Caco-2 (cell line): ENCODE results near the gene ZSWIM5. TPM values are rescaled to one million over a fixed set of nuclear protein-coding genes. Genes with fewer than 3 reads are reported as not detected.
"Not testable (repeated sequence)": the region's sequence is repeated elsewhere in the genome, so short reads cannot be mapped to it uniquely, and the experiment has no call there.

ENCODE experiments used
- Bru-seq: library from RNA; stranded (reverse); fragments of 400-500 nt; gene quantifications from one replicate; lab custom pipeline; 2021; lab: Mats Ljungman, UMichigan
- BruChase-seq, 2 experiments: library from RNA; stranded (reverse); fragments of 400-500 nt; gene quantifications; one replicate each; lab custom pipeline; 2021; lab: Mats Ljungman, UMichigan
- BruUV-seq: library from RNA; stranded (reverse); fragments of 400-500 nt; replicated peaks from 2 replicates; lab custom pipeline; 2021; lab: Mats Ljungman, UMichigan
- CTCF ChIA-PET: fragments of 300-600 bp; sonication (Branson Sonifier 250); formaldehyde crosslinking; loops from one replicate; lab custom pipeline; 2022; ENCODE audit warnings: antibody characterized with exemption; lab: Charles Lee
- POLR2A ChIA-PET: fragments of 300-600 bp; sonication (Branson Sonifier 250); formaldehyde crosslinking; loops from one replicate; lab custom pipeline; 2022; ENCODE audit warnings: antibody characterized with exemption; lab: Charles Lee
- DNase-seq, 2 experiments: peaks; one replicate each; pipeline versions ENCODE4 v3.0.0 to v3.0.0-alpha.2; 2020 to 2022
- H3K27me3 ChIP-seq: replicated peaks from 2 replicates; pipeline ENCODE4 v1.6.0; 2011; ENCODE audit warnings: low read length; ENCODE audit not compliant: control insufficient read depth, insufficient read depth
- H3K36me3 ChIP-seq: 2 replicates; pipeline ENCODE4 v1.5.1; 2011; ENCODE audit warnings: low read length; ENCODE audit not compliant: control insufficient read depth, insufficient read depth
- H3K4me1 ChIP-seq: fragments of 250-450 bp; sonication (Bioruptor Pico); 2 replicates; pipeline ENCODE4 v1.5.1; 2020; ENCODE audit warnings: mild to moderate bottlenecking
- H3K4me3 ChIP-seq: 2 replicates; pipeline ENCODE4 v1.5.1; 2011; ENCODE audit warnings: low read depth, mild to moderate bottlenecking, control low read depth, low read length
- H3K9me3 ChIP-seq: fragments of 250-450 bp; sonication (Bioruptor Pico); 2 replicates; pipeline ENCODE4 v1.5.1; 2020; ENCODE audit warnings: mild to moderate bottlenecking, moderate library complexity
- H3K27ac Mint-ChIP-seq: one replicate; pipeline ENCODE4 v1.8.0; 2022; ENCODE audit warnings: mixed read lengths; ENCODE audit not compliant: unreplicated experiment
- H3K27me3 Mint-ChIP-seq: one replicate; pipeline ENCODE4 v1.8.0; 2022; ENCODE audit warnings: mixed read lengths; ENCODE audit not compliant: insufficient read depth, unreplicated experiment
- H3K36me3 Mint-ChIP-seq: one replicate; pipeline ENCODE4 v1.8.0; 2022; ENCODE audit warnings: mild to moderate bottlenecking, mixed read lengths; ENCODE audit not compliant: insufficient read depth, unreplicated experiment
- H3K4me1 Mint-ChIP-seq: one replicate; pipeline ENCODE4 v1.8.0; 2022; ENCODE audit warnings: low read depth, mixed read lengths; ENCODE audit not compliant: unreplicated experiment
- H3K4me3 Mint-ChIP-seq: one replicate; pipeline ENCODE4 v1.8.0; 2022; ENCODE audit warnings: mild to moderate bottlenecking, moderate library complexity, mixed read lengths; ENCODE audit not compliant: unreplicated experiment
- H3K9me3 Mint-ChIP-seq: one replicate; pipeline ENCODE4 v1.8.0; 2022; ENCODE audit warnings: mixed read lengths; ENCODE audit not compliant: unreplicated experiment
- intact Hi-C: fragments of 100-400 bp; cut with micrococcal nuclease; formaldehyde crosslinking; loops from one replicate; pipeline ENCODE4 v1.10.0; 2022; ENCODE audit not compliant: unreplicated experiment
- long read RNA-seq: library from polyadenylated mRNA; stranded (forward); transcript quantifications from one replicate; pipeline ENCODE4 v2.0.0, GENCODE V29; 2022
- total RNA-seq: library from RNA; stranded (reverse); gene quantifications from 2 replicates; pipeline ENCODE4 v1.2.3, GENCODE V29; 2022
- TF ChIP-seq, protein P1 (sequence below), 2 experiments: fragments of 200-600 bp in 1 of 2; IDR thresholded peaks; 1 replicate in 1 of 2; 2 replicates in 1 of 2; pipeline versions ENCODE4 v1.5.1 to v1.8.0; 2011 to 2022; ENCODE audit warnings: antibody characterized with exemption in 1 of 2, control low read depth in 1 of 2, inconsistent platforms in 1 of 2, low read depth in 1 of 2, low read length in 1 of 2, mild to moderate bottlenecking in 1 of 2, moderate library complexity in 1 of 2; ENCODE audit not compliant: insufficient read depth in 1 of 2, severe bottlenecking in 1 of 2, unreplicated experiment in 1 of 2

Gene ZSWIM5
- 0.49 and 0.54 TPM in 2 replicates for total RNA-seq
- percentile 40 among the genes with signal in this experiment for Bru-seq, nascent RNA
- BruChase-seq, experiment 1, labeled RNA remaining after a 2-hour chase = percentile 40 among the genes with signal in this experiment
- percentile 40 among the genes with signal in this experiment for BruChase-seq, experiment 2, labeled RNA remaining after a 6-hour chase
- long read RNA-seq, partial matches to known transcripts = 0 of 1 reads
- long read RNA-seq, other reads (novel, unspliced or antisense) = 1 of 1 reads

DNA sequence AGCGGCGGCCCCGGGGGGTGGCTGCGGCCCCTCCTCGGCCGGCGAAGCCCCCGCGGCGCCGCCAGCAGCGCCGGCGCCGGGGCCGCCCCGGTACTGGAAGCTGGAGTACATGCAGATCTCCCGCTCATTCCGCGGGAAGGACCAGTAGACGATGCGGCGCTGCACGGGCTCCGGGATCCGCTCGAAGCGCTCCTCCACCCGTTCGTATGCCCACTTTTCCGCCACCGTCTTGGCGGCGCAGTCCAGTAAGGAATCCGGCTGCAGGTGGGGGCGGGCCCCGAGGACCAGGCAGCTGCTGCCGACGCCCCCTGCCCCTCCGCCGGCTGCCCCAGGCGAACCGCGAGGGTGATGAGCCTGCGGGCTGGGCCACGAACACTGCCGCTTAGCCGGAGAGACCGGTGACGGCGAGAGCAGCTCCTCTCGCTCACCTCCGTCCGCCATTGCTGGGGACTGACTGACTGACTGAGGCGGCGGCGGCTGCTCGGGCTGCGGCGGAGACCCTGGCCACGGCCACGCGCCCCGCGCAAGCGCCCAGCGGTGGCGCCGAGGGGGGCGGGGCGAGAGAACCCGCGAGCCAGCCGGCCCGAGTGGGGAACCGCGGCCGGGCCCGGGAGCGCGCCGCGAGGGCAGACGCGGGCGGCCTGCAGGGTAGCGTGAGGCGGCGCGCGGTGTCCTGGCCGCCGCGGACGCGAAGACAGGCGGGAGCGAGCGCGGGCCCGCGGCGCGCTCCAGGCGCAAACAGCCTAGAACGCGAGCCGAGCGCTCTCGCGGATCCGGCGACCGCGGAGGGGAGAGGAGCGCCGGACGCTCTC is at the start of gene ZSWIM5:
Gene ZSWIM5, minus strand, starts transcription at position 696 of the 812 bp plus-strand sequence. Its CDS starts 255 bp downstream, at position 441.
- H3K9me3 Mint-ChIP-seq = no peaks in the 10 kb centered on the region
- Histone ChIP-seq H3K27me3 (no peaks in the 10 kb centered on the region), H3K36me3 (no peaks in the 10 kb centered on the region), H3K9me3 (no peaks in the 10 kb centered on the region), H3K4me3 (peak within 1 kb of the TSS; percentile 86), H3K4me1 (no peaks in the 10 kb centered on the region)
- ChIA-PET CTCF (interaction anchor here (0.6 kb wide), 2 partner anchors 97 kb away, joined by 4 to 5 read pairs; no protein-coding TSS in a partner anchor), POLR2A (interaction anchor here (0.6 kb wide), 1 partner anchor 15 kb away, joined by 3 read pairs; no protein-coding TSS in a partner anchor)
- no peak within 1 kb of the TSS for H3K27ac Mint-ChIP-seq
- TF ChIP-seq, protein P1, sequence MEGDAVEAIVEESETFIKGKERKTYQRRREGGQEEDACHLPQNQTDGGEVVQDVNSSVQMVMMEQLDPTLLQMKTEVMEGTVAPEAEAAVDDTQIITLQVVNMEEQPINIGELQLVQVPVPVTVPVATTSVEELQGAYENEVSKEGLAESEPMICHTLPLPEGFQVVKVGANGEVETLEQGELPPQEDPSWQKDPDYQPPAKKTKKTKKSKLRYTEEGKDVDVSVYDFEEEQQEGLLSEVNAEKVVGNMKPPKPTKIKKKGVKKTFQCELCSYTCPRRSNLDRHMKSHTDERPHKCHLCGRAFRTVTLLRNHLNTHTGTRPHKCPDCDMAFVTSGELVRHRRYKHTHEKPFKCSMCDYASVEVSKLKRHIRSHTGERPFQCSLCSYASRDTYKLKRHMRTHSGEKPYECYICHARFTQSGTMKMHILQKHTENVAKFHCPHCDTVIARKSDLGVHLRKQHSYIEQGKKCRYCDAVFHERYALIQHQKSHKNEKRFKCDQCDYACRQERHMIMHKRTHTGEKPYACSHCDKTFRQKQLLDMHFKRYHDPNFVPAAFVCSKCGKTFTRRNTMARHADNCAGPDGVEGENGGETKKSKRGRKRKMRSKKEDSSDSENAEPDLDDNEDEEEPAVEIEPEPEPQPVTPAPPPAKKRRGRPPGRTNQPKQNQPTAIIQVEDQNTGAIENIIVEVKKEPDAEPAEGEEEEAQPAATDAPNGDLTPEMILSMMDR (IDR thresholded peaks at IDR 0.05; ENCODE audit: insufficient read depth in 1 of 2, low read depth in 1 of 2, low read length in 1 of 2, severe bottlenecking in 1 of 2, unreplicated experiment in 1 of 2) = no peak
- DNase-seq = peak; percentile 54 to 63
- peaks cover 11% of the 10 kb centered on the region for H3K27me3 Mint-ChIP-seq
- intact Hi-C loops = loop anchor here (10.0 kb wide), 1 partner anchor 191 kb away; the partner anchor contains the start of genes HECTD3 and UROD
- H3K36me3 Mint-ChIP-seq = no peaks in the 10 kb centered on the region
- BruUV-seq = no TSS peak
- peak within 1 kb of the TSS; percentile 83 for H3K4me3 Mint-ChIP-seq
- H3K4me1 Mint-ChIP-seq = no peaks in the 10 kb centered on the region

DNA sequence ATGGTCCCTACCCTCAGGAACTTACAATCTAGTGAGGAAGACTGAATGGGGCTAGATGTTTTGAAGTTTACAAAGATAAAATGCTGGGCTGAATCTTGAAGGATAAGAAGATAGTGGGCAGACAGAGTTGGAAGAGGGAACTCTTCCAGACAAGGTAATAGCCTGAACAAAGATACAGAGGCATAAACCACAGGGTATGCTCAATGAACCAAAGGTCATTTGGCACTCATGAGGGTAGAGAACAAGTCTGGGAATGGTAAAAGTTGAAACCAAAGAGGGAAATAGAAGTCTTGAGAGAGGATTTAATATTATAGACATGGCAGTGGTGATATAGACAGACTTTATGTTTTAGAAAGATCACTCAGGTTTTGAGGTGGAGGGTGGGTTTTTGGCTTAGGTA is 48.1 kb upstream of the ZSWIM5 start:
- H3K4me1 ChIP-seq = no peaks in the 10 kb centered on the region
- H3K27me3 ChIP-seq = no peaks in the 10 kb centered on the region
- DNase-seq = no peak
- H3K4me1 Mint-ChIP-seq = no peaks in the 10 kb centered on the region
- TF ChIP-seq, protein P1 (IDR thresholded peaks at IDR 0.05; ENCODE audit: insufficient read depth in 1 of 2, low read depth in 1 of 2, low read length in 1 of 2, severe bottlenecking in 1 of 2, unreplicated experiment in 1 of 2) = no peak
- no TSS peak for BruUV-seq
- H3K27ac Mint-ChIP-seq = no peak overlapping the region
- ChIA-PET POLR2A (no interaction called here), CTCF (no interaction called here)
- H3K36me3 Mint-ChIP-seq = no peaks in the 10 kb centered on the region
- H3K9me3 ChIP-seq = peaks cover 15% of the 10 kb centered on the region; the same call in 1 of the 2 replicates
- H3K36me3 ChIP-seq = no peaks in the 10 kb centered on the region
- H3K4me3 ChIP-seq = no peak overlapping the region
- no peak overlapping the region for H3K4me3 Mint-ChIP-seq
- H3K9me3 Mint-ChIP-seq = peaks cover 19% of the 10 kb centered on the region
- H3K27me3 Mint-ChIP-seq = no peaks in the 10 kb centered on the region
- intact Hi-C loops = no loop called here

DNA sequence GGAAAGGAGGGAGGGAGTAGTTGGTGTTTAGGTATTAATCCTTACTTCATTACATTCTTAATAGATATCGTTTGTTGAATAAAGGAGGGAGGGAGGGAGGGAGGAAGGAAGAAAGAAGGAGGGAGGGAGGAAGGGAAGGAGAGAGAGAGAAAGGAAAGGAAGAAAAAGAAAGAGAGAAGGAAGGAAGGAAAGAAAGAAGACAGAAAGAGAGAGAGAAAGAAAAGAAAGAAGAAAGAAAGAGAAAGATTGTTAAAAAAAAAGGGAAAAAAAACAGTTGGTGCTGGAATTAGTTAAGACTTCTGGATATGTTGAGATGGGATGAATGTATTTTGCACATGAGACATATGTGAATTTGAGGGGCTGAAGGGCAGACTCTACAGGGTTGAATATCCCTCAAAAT is 44.1 kb upstream of the ZSWIM5 start:
- ChIA-PET CTCF (no interaction called here), POLR2A (no interaction called here)
- no TSS peak for BruUV-seq
- Mint-ChIP-seq H3K4me3 (no peak overlapping the region), H3K27me3 (no peaks in the 10 kb centered on the region), H3K9me3 (peaks cover 15% of the 10 kb centered on the region), H3K4me1 (peaks cover 5% of the 10 kb centered on the region), H3K36me3 (no peaks in the 10 kb centered on the region), H3K27ac (no peak overlapping the region)
- H3K9me3 ChIP-seq = no peaks in the 10 kb centered on the region
- no peaks in the 10 kb centered on the region for H3K4me1 ChIP-seq
- H3K4me3 ChIP-seq = no peak overlapping the region
- TF ChIP-seq, protein P1 (IDR thresholded peaks at IDR 0.05; ENCODE audit: insufficient read depth in 1 of 2, low read depth in 1 of 2, low read length in 1 of 2, severe bottlenecking in 1 of 2, unreplicated experiment in 1 of 2) = no peak
- DNase-seq = no peak
- no peaks in the 10 kb centered on the region for H3K27me3 ChIP-seq
- H3K36me3 ChIP-seq = no peaks in the 10 kb centered on the region
- intact Hi-C loops = no loop called here

DNA sequence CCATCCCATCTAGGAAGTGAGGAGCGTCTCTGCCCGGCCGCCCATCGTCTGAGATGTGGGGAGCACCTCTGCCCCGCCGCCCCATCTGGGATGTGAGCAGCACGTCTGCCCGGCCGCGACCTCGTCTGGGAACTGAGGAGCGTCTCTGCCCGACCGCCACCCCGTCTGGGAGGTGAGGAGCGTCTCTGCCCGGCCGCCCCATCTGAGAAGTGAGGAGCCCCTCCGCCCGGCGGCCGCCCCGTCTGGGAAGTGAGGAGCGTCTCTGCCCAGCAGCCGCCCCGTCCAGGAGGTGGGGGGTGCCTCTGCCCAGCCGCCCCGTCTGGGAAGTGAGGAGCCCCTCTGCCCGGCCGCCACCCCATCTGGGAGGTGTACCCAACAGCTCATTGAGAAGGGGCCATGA is 41.6 kb upstream of the ZSWIM5 start:
- CTCF ChIA-PET, H3K4me1 Mint-ChIP-seq, BruUV-seq, H3K4me3 ChIP-seq, H3K27me3 ChIP-seq, intact Hi-C loops, H3K9me3 ChIP-seq, H3K4me1 ChIP-seq, H3K36me3 Mint-ChIP-seq, POLR2A ChIA-PET, DNase-seq, H3K27me3 Mint-ChIP-seq, H3K36me3 ChIP-seq, H3K4me3 Mint-ChIP-seq, H3K27ac Mint-ChIP-seq: not testable (repeated sequence)
- peaks cover 20% of the 10 kb centered on the region for H3K9me3 Mint-ChIP-seq
